ENCODE data around the gene TNIP3. TPM values are rescaled to one million over a fixed set of nuclear protein-coding genes. Genes with fewer than 3 reads are reported as not detected.
A peak's percentile ranks its signal among the peaks of the same experiment; 100 is the strongest.

The TNIP3 gene
- total RNA-seq, 1 donor: 0.72 TPM

DNA sequence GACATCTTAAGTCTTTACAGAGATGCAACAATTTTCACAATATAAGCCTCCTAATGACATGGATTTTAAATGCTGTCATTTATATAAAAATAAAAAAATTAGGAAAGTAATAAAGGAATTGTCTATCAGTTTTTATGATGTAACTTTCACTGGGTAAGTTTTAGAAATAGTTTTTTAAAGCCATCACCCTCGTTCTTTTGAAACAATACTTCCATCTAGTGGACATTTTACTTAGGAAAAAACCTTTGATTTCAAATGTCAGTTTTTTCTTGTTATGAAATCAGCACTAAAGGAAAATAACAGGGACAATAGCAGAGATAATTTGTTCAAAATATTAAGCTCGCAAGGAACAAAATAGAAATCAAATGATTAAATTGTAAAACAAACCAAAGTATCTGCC is 67.5 kb downstream of the TNIP3 start:
- DNase-seq (ENCODE audit: low read depth): peak; percentile 70
- no peak overlapping the region for H3K4me3 ChIP-seq (ENCODE audit: low read depth, low read length)
- TF ChIP-seq, protein P1, sequence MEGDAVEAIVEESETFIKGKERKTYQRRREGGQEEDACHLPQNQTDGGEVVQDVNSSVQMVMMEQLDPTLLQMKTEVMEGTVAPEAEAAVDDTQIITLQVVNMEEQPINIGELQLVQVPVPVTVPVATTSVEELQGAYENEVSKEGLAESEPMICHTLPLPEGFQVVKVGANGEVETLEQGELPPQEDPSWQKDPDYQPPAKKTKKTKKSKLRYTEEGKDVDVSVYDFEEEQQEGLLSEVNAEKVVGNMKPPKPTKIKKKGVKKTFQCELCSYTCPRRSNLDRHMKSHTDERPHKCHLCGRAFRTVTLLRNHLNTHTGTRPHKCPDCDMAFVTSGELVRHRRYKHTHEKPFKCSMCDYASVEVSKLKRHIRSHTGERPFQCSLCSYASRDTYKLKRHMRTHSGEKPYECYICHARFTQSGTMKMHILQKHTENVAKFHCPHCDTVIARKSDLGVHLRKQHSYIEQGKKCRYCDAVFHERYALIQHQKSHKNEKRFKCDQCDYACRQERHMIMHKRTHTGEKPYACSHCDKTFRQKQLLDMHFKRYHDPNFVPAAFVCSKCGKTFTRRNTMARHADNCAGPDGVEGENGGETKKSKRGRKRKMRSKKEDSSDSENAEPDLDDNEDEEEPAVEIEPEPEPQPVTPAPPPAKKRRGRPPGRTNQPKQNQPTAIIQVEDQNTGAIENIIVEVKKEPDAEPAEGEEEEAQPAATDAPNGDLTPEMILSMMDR (IDR thresholded peaks at IDR 0.05; ENCODE audit: insufficient read depth, low read length): peak; percentile 56

DNA sequence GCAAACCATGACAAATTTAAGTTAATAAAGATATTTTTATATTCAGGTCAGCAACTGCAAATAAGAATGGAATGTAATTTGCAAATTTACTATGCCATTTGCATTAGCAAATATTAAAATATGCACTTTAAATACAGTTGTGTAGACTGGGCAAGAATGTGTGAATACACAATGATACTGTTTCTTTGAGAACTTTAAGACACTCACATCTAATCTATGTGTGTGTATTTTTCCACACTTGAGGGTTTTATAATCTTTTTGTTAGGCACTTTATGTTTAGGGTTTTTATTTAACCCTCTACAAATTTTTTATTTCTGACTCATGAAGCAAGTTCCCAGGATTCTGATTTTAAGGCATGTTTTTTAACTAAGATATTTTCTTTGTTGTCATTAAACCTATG is 67.9 kb downstream of the TNIP3 start:
- TF ChIP-seq, protein P1 (IDR thresholded peaks at IDR 0.05; ENCODE audit: insufficient read depth, low read length): no peak
- H3K4me3 ChIP-seq (ENCODE audit: low read depth, low read length): no peak overlapping the region
- DNase-seq (ENCODE audit: low read depth): no peak

DNA sequence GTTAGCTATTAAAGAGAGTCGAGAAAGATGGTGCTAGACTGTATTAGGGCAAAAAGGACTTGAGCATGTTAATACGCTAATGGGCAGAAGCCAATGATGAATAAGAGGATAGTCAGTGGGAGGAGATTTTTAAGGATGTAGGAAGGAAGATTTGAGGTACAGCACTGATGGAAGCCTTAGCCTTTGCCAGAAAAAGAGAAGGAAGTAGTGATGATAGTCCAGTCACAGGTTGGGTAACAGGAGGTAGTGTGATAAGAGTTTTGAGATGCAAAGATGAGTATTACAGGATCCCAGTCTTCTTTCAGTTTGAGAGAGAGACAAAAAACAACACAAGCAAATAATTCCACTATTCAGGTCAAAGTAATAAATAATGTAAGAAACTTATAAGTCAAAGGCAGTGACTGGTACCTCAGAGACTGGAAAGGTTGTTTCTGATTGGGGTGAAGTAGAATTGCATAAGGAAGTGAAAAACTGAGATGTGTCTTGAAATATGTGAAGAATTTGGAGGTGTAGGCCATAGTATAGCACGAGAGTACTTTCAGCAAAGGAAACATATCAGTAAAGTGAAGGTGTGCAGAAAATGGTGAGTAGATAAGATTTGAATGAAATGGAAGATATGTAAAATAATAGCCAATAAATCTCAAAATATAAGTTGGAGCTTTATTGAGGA is 69.7 kb downstream of the TNIP3 start:
- DNase-seq (ENCODE audit: low read depth): no peak
- TF ChIP-seq, protein P1 (IDR thresholded peaks at IDR 0.05; ENCODE audit: insufficient read depth, low read length): no peak
- no peak overlapping the region for H3K4me3 ChIP-seq (ENCODE audit: low read depth, low read length)

- no peak overlapping the region for H3K4me3 ChIP-seq (ENCODE audit: low read depth, low read length)
- DNase-seq (ENCODE audit: low read depth): no peak
- TF ChIP-seq, protein P1 (IDR thresholded peaks at IDR 0.05; ENCODE audit: insufficient read depth, low read length): no peak
These were observed 70.9 kb downstream of the TNIP3 start for GRCh38 chr4:121093261-121093660.

DNA sequence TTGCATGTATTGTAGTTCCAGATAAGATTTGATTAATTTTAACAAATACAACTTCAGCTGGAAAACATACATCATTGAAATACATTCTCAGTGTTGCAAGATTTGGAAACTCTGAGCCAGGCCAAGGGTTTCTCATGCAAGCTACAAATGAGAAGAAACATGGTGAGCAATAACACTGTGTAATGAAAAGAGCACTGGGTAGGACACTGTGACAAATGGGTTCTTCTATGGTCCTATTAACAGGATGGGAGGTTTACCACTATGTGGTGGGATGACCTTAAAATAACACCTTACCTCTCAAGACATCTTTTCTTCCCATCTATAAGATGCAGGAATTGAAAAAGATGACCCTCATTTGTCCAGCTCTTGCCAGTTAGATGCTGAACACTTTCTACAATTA is 72.2 kb downstream of the TNIP3 start:
- no peak for DNase-seq (ENCODE audit: low read depth)
- TF ChIP-seq, protein P1 (IDR thresholded peaks at IDR 0.05; ENCODE audit: insufficient read depth, low read length): no peak
- H3K4me3 ChIP-seq (ENCODE audit: low read depth, low read length): no peak overlapping the region

GRCh38 chr4:121088867-121089266 is 75.3 kb downstream of the TNIP3 start:
- TF ChIP-seq, protein P1 (IDR thresholded peaks at IDR 0.05; ENCODE audit: insufficient read depth, low read length): no peak
- no peak for DNase-seq (ENCODE audit: low read depth)
- H3K4me3 ChIP-seq (ENCODE audit: low read depth, low read length): no peak overlapping the region

Small RNA genes within 50 kb of the gene (small RNA-seq; reads per million reads assigned to genes)
- not detected for gene RNU6-948P

Other genes with a start within 250 kb of the TNIP3 start
- 18.4 and 25.8 TPM in 2 replicates for gene PRDM5, start 241.6 kb downstream of the TNIP3 start, total RNA-seq (ENCODE audit: low replicate concordance)
- gene NDNF, start 91.8 kb downstream of the TNIP3 start, total RNA-seq (ENCODE audit: low replicate concordance): 0.36 TPM in 1 of 2 replicates, not detected in the other
- not detected in 2 replicates for gene QRFPR, start 216.7 kb upstream of the TNIP3 start, total RNA-seq (ENCODE audit: low replicate concordance)